H1 (cell line): ENCODE results near the gene TWNK. TPM values are rescaled to one million over a fixed set of nuclear protein-coding genes. Genes with fewer than 3 reads are reported as not detected.

ENCODE experiments used
- ASH2L ChIP-seq: fragments of 200-600, 300-600 bp; sonication (generic); IDR thresholded peaks from one replicate; pipeline ENCODE4 v1.7.1; 2017; ENCODE audit warnings: low read length
- ATF3 ChIP-seq: IDR thresholded peaks from 2 replicates; pipeline ENCODE4 v1.6.1; 2011; ENCODE audit warnings: low read depth, mild to moderate bottlenecking, low read length; ENCODE audit not compliant: insufficient read depth
- CHD1 ChIP-seq: IDR thresholded peaks from 2 replicates; pipeline ENCODE4 v1.6.1; 2012; ENCODE audit warnings: low read depth, low read length, improper control_type of control experiment
- CHD7 ChIP-seq: fragments of 300-600 bp; sonication (generic); IDR thresholded peaks from 2 replicates; pipeline ENCODE4 v1.7.1; 2012; ENCODE audit warnings: low read length, moderate library complexity, mild to moderate bottlenecking, inconsistent platforms; ENCODE audit not compliant: insufficient replicate concordance
- EZH2 ChIP-seq: fragments of 200-600 bp; sonication (generic); IDR thresholded peaks from 2 replicates; pipeline ENCODE4 v1.7.1; 2012; ENCODE audit warnings: low read depth, mild to moderate bottlenecking, moderate library complexity, low read length, inconsistent platforms; ENCODE audit not compliant: severe bottlenecking
- SAP30 ChIP-seq: fragments of 300-600 bp; sonication (generic); IDR thresholded peaks from 2 replicates; pipeline ENCODE4 v1.7.1; 2012; ENCODE audit warnings: low read length, moderate library complexity, mild to moderate bottlenecking, inconsistent platforms; ENCODE audit not compliant: insufficient read depth, insufficient replicate concordance
- SIN3A ChIP-seq, 2 experiments: IDR thresholded peaks in 1 of 2; conservative IDR thresholded peaks in 1 of 2; 2 replicates each; pipeline ENCODE4 v1.6.1; 2011 to 2012; ENCODE audit warnings: low read length in 2 of 2, improper control_type of control experiment in 1 of 2, low read depth in 1 of 2, mild to moderate bottlenecking in 1 of 2
- polyA plus RNA-seq, 7 experiments: library from polyadenylated mRNA; depleted of rRNA in 3 of 7; stranded (reverse) in 5 of 7; unstranded in 2 of 7; fragments of >200 nt in 5 of 7; fragments of 200-250 nt in 2 of 7; gene quantifications; 1 replicate in 5 of 7; 2 replicates in 1 of 7; 4 replicates in 1 of 7; pipeline versions ENCODE4 v1.2.1 to v1.2.3, GENCODE V29; 2011 to 2013; ENCODE audit warnings: missing spikeins in 2 of 7, mixed read lengths in 2 of 7
- total RNA-seq: library from RNA; stranded (reverse); fragmentation: NEBNext Ultra II Directional; extraction: Animal tissue kit (Norgen Biotek cat#: 25700); gene quantifications from 2 replicates; pipeline ENCODE4 v1.2.1, GENCODE V29; 2021

TWNK gene
- total and polyA plus RNA-seq, 2 of the 8 experiments (the other 6 are each of a cell fraction or from before 2014, with no cell fraction given) = 15.4 to 32.5 TPM

- TF ChIP-seq CHD7 = no peak
- TF ChIP-seq SIN3A (conservative IDR thresholded peaks at IDR 0.05 in 1 of 2, IDR thresholded peaks at IDR 0.05 in 1 of 2; ENCODE audit: low read depth in 1 of 2, low read length in 2 of 2) = no peak
- no peak for TF ChIP-seq SAP30
- TF ChIP-seq EZH2 = no peak
- TF ChIP-seq ATF3 = no peak
- no peak for TF ChIP-seq ASH2L
- TF ChIP-seq CHD1 = no peak
Measured at GRCh38 chr10:100985336-100985735, 2.0 kb upstream of the TWNK start (continued).
